ENCODE results near the gene RALGPS1.
"Not testable (repeated sequence)": the region's sequence is repeated elsewhere in the genome, so short reads cannot be mapped to it uniquely, and the experiment has no call there.

The RALGPS1 gene

DNA sequence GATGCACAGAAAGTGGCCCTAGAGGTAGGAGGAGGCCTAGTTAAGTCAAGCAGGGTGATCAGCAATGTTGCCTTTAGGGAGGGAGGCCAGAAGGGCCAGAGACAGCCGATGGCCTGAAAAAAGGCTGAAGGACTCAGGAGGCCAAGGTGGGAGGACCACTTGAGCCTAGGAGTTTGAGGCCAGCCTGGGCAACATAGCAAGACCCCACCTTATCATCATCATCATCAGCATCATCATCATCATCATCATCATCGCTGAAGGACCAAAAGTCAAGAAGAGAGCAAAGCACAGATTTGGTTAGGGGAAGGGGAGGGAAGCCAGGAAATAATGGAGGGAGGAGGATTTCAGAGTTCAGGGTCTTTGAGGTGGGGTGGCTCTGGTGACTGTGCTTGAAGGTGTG is 74.3 kb downstream of the RALGPS1 start:
- DNase-seq (ENCODE audit: low read depth in 2 of 2): no peak

- no peak for DNase-seq (ENCODE audit: low read depth in 2 of 2)
Observed at GRCh38 chr9:126989847-126990842, 75.6 kb downstream of the RALGPS1 start.

DNA sequence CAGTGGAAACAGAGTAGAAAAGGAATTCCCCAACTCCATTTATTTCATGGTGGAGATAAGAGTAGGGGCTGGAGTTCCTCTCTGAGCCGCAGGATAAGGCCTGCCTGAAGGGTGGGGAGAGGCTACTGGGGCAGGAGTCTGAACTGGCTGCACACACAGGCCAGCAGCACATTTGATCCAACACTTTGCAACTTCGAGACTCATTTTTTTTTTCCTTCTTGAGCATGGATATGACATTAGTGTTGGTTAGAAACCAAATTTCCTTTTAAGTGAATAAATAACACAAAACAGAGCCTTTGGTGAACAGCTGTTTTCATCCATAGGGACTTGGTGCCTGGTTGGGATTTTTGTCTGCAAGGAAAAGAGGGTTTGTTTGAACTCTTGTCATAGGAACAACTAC is 76.6 kb downstream of the RALGPS1 start:
- DNase-seq (ENCODE audit: low read depth in 2 of 2): no peak

DNA sequence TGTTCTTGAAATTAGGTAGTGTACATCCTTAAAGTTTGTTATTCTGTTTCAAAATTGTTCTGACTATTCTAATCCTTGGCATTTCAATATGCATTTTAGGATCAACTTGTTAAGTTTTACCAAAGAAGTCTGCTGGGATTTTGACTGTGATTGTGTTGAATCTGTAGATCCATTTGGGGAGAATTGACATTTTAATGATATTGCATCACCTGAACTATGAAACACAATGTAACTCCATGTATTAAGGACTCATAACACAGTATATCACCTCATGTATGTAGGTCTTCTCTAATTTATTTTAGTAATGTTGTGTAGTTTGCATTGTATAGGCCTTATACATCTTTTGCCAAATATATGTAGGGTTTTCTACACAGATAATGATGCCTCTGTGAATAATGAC is 77.8 kb downstream of the RALGPS1 start:
- no peak for DNase-seq (ENCODE audit: low read depth in 2 of 2)

DNA sequence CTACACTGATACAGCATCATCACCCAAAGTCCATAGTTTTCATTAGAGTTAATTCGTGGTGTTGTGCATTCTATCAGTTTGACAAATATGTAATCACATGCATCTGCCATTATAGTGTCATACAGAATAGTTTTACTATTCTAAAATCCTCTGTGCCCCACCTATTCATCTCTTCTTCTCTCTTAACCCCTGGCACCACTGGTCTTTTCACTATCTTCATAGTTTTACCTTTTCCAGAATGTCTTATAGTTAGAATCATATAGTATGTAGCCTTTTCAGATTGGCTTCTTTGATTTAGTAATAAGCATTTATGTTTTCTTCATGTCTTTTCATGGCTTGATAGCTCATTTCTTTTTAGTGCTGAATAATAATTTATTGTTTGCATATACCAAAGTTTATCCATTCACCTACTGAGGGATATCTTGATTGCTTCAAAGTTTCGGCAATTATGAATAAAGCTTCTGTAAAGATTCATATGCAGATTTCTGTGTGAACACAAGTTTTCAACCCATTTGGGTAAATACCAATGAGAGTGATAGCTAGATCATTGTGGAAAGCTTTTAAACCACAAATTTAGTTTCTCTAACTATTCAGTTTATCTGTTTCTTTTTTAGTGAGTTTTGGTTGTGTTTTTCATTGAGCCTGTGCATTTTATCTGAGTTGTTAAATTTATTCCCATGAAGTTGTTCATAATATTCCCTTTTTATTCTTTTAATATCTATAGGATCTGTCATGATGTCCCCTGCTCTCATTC is 84.9 kb downstream of the RALGPS1 start:
- DNase-seq (ENCODE audit: low read depth in 2 of 2): no peak

DNA sequence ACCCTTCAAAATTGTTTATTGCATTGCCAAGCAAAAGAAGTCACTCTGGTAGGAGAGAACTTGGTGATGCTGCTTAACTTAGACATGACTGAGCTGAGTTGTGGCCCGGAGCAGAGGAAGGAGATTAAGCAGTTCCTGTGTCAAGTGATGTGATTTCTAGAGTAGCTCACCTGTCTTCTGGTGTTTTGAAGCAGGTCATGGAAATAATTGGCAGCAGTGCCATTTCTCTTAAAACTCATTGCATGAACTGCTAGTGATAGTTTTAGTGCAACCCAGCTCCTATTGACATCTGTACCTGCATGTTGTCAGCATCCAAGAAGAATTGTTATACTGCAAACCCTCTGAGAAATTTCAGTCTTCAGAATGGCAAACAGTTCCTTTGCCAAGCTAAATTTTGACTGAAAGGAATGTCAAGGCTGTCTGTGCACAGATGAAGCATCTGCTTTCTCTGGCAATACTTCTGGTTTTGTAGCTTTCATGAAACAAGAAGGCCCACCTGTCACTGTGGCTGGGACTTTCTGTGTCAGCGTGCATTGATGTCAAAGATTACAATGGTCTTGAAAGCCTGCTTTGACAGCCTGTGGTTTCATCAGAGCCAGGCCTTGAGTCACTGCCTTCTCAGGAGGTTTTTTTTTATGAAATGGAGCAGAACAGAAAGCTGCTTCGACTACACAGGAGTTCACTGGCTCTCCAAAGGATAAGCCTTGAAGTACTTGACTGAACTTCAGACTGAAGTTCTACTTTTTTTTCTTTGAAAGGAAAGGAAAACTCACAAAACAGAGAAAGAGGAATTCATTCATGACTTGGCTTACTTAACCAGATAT is 90.6 kb downstream of the RALGPS1 start:
- peak; percentile 25 to 33 for DNase-seq (ENCODE audit: low read depth in 2 of 2)

GRCh38 chr9:127005770-127006314 is 91.3 kb downstream of the RALGPS1 start:
- no peak for DNase-seq (ENCODE audit: low read depth in 2 of 2)

DNA sequence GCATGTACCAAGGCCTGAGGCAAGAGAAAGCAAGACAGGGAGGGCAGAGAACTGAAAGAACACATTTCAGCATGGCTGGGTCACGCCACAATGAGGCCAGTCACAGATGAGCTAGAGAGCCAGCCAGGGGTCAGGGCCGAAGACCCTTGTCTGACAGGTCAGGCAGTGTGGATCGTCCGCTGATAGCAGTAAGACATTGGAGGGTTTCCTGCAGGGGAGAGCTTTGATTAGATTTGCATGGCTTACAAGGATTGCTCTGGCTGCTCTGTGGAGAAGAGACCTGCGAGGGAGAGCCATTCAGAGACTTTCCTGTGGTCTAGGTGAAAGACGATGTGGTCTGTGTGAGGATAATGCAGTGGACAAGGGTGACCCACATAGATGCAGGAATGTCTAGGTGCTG is 93.1 kb downstream of the RALGPS1 start:
- DNase-seq (ENCODE audit: low read depth in 2 of 2): no peak

DNA sequence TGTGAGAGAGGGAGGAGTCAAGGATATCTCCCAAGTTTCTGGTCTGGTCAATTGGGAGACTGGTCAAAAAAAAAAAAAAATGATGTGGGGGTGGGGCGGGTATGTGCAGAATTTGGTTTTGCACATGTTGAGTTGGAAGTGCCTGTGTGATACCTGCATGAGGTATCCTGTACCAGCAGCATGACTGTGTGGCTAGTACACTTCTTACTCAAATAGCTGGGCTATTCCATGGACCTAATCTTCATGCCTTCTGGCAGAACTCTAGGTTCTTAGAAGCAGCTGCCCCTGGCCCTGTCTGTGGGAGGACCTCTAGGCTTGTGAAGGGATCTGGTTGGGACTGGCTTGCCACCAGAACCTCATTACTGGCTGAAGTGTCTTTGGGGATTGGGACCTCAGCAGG is 93.5 kb downstream of the RALGPS1 start:
- DNase-seq (ENCODE audit: low read depth in 2 of 2): no peak

DNA sequence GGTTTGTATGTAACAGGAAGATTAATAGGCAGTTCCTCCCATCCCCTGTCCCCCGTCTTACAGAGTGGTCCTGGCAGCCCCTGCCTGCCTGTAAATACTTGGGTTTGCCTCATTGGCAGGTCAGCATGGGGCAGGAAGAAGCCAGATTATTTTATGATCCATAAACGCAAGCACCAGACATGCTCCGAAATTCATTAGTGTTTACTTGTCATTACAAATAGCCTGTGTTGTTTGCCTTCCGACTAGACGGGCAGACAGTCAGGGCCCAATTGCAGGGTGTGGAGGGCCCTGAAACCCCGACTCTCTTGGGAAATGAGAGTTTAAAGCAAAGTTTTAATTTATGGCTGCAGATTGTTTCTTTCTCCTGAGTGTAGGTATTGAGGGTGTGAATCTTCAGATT is 97.2 kb downstream of the RALGPS1 start:
- no peak for DNase-seq (ENCODE audit: low read depth in 2 of 2)

- no peak for DNase-seq (ENCODE audit: low read depth in 2 of 2)
Observed at GRCh38 chr9:127012250-127012649, 97.7 kb downstream of the RALGPS1 start.

DNA sequence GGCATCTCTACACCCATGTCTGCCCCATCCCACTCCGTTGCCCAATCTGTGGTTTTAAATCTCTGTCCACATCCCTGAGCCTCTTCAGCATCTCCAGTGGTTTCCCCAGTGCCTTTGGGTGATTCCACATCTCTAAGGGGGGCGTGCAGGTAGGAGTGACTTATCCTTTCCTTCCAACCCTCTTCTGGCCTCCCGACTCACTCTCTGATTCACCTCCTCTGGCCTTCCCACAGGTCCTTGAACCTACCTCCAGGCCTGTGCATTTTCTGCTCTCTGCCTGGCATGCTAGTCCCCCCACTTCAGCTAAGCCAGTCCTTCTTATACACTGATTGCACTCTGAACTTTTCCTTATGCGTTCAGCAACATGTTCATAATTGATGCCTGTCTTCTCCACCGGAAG is 99.0 kb downstream of the RALGPS1 start:
- no peak for DNase-seq (ENCODE audit: low read depth in 2 of 2)

GRCh38 chr9:127014216-127014909 is 99.8 kb downstream of the RALGPS1 start:
- no peak for DNase-seq (ENCODE audit: low read depth in 2 of 2)

GRCh38 chr9:127014910-127015540 is 100.4 kb downstream of the RALGPS1 start:
- DNase-seq (ENCODE audit: low read depth in 2 of 2): no peak

DNA sequence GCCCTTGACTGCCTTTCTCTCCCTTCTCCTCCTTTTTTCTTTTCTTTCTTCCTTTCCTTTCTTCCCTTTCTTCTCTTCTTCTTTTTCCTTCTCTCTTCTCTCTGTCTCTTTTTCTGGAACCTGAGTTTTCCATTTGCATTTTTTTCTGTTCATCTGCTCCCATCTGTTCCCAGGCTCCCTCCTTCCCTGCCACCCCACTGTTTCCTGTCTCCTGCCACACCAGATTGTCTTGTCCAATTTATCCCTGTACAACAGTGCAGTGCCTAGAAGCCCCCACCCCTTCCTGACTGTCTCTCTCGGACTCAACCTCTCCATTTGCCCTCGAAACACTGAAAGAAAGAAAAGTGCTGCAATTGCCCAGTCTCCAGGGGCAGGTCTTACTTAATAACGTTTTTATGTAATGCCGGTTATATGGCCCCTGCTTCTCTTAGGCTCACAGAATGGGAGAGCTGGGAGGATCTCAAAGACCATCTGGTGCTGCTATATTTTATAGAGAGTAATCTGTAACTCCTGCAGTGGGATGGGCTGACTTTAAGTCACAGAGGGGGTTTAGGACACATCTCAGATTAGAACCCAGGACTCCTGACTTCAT is 101.4 kb downstream of the RALGPS1 start:
- DNase-seq (ENCODE audit: low read depth in 2 of 2): no peak

DNA sequence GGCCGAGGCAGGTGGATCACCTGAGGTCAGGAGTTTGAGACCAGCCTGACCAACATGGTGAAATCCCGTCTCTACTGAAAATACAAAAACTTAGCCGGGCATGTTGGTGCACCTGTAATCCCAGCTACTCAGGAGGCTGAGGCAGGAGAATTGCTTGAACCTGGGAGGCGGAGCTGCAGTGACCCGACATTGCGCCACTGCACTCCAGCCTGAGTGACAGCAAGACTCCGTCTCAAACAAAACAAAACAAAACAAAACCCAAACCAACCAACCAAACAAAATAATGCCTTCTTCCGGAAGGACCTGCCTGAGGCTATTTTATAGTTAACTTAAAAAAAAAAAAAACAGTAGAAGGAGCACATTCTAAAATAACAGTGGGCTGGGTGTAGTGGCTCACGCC is 103.4 kb downstream of the RALGPS1 start:
- DNase-seq (ENCODE audit: low read depth in 2 of 2): not testable (repeated sequence)

- DNase-seq (ENCODE audit: low read depth in 2 of 2): no peak
Observed at GRCh38 chr9:127018935-127019334, 104.4 kb downstream of the RALGPS1 start.

DNA sequence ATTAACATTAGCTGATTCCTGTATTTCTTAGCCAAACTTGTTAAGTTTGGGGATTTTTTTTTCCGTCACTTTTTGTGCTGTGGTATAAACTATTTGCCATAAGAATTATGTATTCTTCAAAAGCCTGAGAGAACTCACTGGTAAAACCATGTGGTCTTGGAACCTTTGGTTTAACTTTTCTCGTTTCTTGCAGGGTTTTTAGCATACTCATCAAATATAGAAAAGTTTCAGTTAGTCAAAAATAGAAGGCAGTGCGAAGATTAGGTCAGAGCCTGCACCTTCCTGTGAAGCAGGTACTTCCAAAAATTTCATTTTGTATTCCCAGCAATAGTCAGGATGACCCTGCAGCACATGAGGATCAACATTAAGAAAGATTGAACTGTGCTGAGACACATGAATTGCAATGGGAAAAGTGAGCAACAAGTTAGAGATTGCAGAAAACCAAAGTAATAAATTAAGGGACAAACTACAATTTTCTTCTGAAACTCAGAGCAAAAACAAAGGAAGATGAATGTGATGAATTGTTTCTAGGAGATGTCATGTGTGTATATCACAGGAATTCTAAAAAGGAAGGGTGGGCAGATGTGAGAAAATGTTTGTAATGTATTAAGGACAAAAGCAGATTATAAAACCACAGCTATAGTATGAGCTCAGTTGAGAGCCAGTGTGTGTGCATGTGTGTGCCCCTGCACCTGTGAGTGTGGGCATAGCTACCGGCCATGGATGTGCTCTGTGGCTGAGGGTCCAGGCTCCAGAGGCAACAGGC is 105.6 kb downstream of the RALGPS1 start:
- no peak for DNase-seq (ENCODE audit: low read depth in 2 of 2)

DNA sequence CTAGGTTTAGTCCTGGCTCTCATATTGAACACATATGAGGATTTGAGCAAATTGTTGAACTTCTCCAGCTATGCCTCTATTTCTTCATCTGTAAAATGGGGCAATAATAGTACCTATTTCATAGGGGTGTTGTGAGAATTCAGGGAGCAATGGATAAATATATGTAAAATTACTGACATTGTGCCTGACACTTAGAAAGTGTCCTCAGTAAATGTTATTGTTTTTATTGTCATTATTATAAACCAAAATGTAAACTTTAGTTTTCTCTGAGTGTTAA is 106.2 kb downstream of the RALGPS1 start:
- DNase-seq (ENCODE audit: low read depth in 2 of 2): no peak

Measured in stimulated activated CD8-positive, alpha-beta memory T cell treated with anti-CD3 and anti-CD28 coated beads, Interleukin-7, amount 100 ng/mL, for 1 hour (primary cell).